Measurements from ENCODE around the gene EPHB1.

GRCh38 chr3:135117977-135118376 lies 322.9 kb downstream of the EPHB1 start:
- TF ChIP-seq CTCF (IDR thresholded peaks at IDR 0.05; ENCODE audit: insufficient read depth, low read length) (no peak), GABPA (IDR thresholded peaks at IDR 0.05; ENCODE audit: low read depth) (no peak), POLR2AphosphoS5 (IDR thresholded peaks at IDR 0.05; ENCODE audit: low read depth) (no peak)
